Measurements from ENCODE around the gene DPH3.

DNA sequence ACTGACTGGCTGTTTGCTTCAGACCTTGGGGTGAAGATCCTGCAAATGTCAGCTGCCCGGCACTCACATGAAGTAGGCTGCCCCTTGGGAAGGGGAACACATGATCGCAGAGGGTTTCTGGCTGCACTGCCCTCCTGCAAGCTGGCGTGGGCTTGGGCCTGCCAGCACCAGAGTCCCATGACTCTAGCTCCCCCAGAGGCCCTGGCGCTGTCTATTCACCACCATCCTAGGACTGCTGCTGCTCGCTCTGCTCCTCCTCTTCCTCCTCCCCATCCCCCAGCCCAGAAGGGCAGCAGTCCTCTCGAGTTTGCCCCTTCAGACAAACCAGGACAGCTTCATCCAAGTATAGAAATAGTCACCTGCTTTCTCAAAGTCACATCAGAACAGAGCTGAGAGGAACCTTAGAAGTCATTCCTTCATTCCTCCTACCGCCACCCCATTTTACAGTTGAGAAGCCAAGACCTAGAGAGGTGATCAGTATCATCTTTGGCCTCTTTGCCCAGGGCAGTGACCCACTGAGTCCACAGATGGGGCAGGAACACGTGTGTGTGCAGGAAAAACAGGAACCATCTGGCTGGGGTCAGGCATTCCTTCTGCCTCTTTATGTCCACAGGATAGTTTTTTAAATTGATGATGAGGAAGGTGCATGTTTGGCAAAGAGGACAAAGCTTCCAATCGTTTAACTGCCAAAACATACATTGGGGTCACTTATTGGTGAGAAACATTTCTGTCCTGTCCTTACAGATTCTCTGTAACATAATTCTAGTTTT lies 13.2 kb downstream of the DPH3 start:
- TF ChIP-seq SETDB1 (IDR thresholded peaks at IDR 0.05; ENCODE audit: insufficient read length, low read length) (no peak), ZNF558 (tag by site-specific recombination; IDR thresholded peaks at IDR 0.05) (no peak)
- TF ChIP-seq, protein P1, sequence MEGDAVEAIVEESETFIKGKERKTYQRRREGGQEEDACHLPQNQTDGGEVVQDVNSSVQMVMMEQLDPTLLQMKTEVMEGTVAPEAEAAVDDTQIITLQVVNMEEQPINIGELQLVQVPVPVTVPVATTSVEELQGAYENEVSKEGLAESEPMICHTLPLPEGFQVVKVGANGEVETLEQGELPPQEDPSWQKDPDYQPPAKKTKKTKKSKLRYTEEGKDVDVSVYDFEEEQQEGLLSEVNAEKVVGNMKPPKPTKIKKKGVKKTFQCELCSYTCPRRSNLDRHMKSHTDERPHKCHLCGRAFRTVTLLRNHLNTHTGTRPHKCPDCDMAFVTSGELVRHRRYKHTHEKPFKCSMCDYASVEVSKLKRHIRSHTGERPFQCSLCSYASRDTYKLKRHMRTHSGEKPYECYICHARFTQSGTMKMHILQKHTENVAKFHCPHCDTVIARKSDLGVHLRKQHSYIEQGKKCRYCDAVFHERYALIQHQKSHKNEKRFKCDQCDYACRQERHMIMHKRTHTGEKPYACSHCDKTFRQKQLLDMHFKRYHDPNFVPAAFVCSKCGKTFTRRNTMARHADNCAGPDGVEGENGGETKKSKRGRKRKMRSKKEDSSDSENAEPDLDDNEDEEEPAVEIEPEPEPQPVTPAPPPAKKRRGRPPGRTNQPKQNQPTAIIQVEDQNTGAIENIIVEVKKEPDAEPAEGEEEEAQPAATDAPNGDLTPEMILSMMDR (tag by site-specific recombination; IDR thresholded peaks at IDR 0.05), result no peak
- TF ChIP-seq, protein P2, sequence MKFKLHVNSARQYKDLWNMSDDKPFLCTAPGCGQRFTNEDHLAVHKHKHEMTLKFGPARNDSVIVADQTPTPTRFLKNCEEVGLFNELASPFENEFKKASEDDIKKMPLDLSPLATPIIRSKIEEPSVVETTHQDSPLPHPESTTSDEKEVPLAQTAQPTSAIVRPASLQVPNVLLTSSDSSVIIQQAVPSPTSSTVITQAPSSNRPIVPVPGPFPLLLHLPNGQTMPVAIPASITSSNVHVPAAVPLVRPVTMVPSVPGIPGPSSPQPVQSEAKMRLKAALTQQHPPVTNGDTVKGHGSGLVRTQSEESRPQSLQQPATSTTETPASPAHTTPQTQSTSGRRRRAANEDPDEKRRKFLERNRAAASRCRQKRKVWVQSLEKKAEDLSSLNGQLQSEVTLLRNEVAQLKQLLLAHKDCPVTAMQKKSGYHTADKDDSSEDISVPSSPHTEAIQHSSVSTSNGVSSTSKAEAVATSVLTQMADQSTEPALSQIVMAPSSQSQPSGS (tag by site-specific recombination; IDR thresholded peaks at IDR 0.05; ENCODE audit: low read depth), result no peak
- TF ChIP-seq, protein P3, sequence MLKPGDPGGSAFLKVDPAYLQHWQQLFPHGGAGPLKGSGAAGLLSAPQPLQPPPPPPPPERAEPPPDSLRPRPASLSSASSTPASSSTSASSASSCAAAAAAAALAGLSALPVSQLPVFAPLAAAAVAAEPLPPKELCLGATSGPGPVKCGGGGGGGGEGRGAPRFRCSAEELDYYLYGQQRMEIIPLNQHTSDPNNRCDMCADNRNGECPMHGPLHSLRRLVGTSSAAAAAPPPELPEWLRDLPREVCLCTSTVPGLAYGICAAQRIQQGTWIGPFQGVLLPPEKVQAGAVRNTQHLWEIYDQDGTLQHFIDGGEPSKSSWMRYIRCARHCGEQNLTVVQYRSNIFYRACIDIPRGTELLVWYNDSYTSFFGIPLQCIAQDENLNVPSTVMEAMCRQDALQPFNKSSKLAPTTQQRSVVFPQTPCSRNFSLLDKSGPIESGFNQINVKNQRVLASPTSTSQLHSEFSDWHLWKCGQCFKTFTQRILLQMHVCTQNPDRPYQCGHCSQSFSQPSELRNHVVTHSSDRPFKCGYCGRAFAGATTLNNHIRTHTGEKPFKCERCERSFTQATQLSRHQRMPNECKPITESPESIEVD (tag by site-specific recombination; IDR thresholded peaks at IDR 0.05), result no peak
